Ishikawa (cell line): Measurements from ENCODE around the gene ALPP.

Experiments
- CEBPB ChIP-seq: IDR thresholded peaks from 2 replicates; pipeline ENCODE4 v1.6.1; 2012
- CREB1 ChIP-seq: IDR thresholded peaks from 2 replicates; pipeline ENCODE4 v1.6.1; 2012; ENCODE audit warnings: low read depth
- EGR1 ChIP-seq: IDR thresholded peaks from 2 replicates; pipeline ENCODE4 v1.6.1; 2012
- EP300 ChIP-seq: IDR thresholded peaks from 2 replicates; pipeline ENCODE4 v1.6.1; 2012; ENCODE audit warnings: borderline replicate concordance
- FOXM1 ChIP-seq: IDR thresholded peaks from 2 replicates; pipeline ENCODE4 v1.6.1; 2012; ENCODE audit warnings: low read depth, borderline replicate concordance
- NFIC ChIP-seq: IDR thresholded peaks from 2 replicates; pipeline ENCODE4 v1.6.1; 2012
- RAD21 ChIP-seq: IDR thresholded peaks from 2 replicates; pipeline ENCODE4 v1.6.1; 2012; ENCODE audit warnings: low read depth
- TAF1 ChIP-seq: IDR thresholded peaks from 2 replicates; pipeline ENCODE4 v1.6.1; 2012; ENCODE audit warnings: low read depth, mild to moderate bottlenecking
- TCF12 ChIP-seq: IDR thresholded peaks from 2 replicates; pipeline ENCODE4 v1.6.1; 2012; ENCODE audit warnings: low read depth
- TEAD4 ChIP-seq: IDR thresholded peaks from 2 replicates; pipeline ENCODE4 v1.6.1; 2012
- YY1 ChIP-seq: IDR thresholded peaks from 2 replicates; pipeline ENCODE4 v1.6.1; 2012; ENCODE audit warnings: low read depth
- ZBTB7A ChIP-seq: IDR thresholded peaks from 2 replicates; pipeline ENCODE4 v1.6.1; 2012; ENCODE audit warnings: low read depth
- TF ChIP-seq, protein P1 (sequence below): IDR thresholded peaks from 2 replicates; pipeline ENCODE4 v1.6.1; 2012; ENCODE audit warnings: low read depth, mild to moderate bottlenecking
- TF ChIP-seq, protein P2 (sequence below): IDR thresholded peaks from 2 replicates; pipeline ENCODE4 v1.6.1; 2012
- TF ChIP-seq, protein P3 (sequence below): IDR thresholded peaks from 2 replicates; pipeline ENCODE4 v1.6.1; 2012

Gene ALPP

DNA sequence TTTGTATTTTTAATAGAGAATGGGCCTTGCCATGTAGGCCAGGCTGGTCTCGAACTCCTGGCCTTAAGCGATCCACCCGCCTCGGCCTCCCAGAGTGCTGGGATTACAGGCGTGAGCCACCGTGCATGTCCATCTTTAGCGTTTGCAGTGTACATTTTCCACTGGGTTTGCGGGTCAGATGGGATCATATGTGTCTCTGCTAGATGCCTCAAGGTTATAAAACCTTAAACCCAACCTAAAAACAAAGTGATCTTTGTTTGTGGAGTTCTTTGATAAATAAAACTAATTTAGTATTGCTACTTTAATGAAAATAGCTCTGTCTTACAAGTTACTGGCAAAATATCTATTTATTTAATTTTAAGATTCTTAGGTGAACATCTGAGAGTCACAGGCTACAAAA lies 15.0 kb downstream of the ALPP start:
- TF ChIP-seq CREB1 (no peak), CEBPB (no peak), TEAD4 (no peak), EGR1 (no peak), YY1 (no peak), TAF1 (no peak), TCF12 (no peak), ZBTB7A (no peak), FOXM1 (no peak), EP300 (no peak), RAD21 (no peak), NFIC (no peak)
- TF ChIP-seq, protein P1, sequence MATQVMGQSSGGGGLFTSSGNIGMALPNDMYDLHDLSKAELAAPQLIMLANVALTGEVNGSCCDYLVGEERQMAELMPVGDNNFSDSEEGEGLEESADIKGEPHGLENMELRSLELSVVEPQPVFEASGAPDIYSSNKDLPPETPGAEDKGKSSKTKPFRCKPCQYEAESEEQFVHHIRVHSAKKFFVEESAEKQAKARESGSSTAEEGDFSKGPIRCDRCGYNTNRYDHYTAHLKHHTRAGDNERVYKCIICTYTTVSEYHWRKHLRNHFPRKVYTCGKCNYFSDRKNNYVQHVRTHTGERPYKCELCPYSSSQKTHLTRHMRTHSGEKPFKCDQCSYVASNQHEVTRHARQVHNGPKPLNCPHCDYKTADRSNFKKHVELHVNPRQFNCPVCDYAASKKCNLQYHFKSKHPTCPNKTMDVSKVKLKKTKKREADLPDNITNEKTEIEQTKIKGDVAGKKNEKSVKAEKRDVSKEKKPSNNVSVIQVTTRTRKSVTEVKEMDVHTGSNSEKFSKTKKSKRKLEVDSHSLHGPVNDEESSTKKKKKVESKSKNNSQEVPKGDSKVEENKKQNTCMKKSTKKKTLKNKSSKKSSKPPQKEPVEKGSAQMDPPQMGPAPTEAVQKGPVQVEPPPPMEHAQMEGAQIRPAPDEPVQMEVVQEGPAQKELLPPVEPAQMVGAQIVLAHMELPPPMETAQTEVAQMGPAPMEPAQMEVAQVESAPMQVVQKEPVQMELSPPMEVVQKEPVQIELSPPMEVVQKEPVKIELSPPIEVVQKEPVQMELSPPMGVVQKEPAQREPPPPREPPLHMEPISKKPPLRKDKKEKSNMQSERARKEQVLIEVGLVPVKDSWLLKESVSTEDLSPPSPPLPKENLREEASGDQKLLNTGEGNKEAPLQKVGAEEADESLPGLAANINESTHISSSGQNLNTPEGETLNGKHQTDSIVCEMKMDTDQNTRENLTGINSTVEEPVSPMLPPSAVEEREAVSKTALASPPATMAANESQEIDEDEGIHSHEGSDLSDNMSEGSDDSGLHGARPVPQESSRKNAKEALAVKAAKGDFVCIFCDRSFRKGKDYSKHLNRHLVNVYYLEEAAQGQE, result no peak
- TF ChIP-seq, protein P2, sequence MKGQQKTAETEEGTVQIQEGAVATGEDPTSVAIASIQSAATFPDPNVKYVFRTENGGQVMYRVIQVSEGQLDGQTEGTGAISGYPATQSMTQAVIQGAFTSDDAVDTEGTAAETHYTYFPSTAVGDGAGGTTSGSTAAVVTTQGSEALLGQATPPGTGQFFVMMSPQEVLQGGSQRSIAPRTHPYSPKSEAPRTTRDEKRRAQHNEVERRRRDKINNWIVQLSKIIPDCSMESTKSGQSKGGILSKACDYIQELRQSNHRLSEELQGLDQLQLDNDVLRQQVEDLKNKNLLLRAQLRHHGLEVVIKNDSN, result no peak
- TF ChIP-seq, protein P3, sequence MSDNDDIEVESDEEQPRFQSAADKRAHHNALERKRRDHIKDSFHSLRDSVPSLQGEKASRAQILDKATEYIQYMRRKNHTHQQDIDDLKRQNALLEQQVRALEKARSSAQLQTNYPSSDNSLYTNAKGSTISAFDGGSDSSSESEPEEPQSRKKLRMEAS, result no peak

DNA sequence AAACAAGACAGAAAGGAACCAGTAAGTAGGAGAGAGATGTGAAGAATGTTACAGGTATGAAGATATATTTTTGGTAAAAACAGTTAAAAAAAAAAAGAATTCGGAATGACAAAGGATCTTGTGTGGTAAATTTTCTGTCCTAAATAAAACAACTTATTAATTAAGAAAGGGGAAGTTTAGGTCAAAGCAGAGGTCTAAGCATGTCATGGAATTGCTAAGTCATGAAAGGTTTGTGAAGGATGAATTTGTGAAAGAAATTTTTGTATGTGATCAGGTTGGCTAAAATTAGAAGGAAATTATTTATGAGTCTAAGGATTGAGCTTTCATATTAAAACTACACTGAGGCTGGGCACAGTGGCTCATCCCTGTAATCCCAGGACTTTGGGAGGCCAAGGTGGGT lies 17.0 kb downstream of the ALPP start:
- TF ChIP-seq, protein P3, result no peak
- TF ChIP-seq, protein P2, result no peak
- TF ChIP-seq, protein P1, result no peak
- TF ChIP-seq TCF12, result no peak
- no peak for TF ChIP-seq TAF1
- no peak for TF ChIP-seq ZBTB7A
- no peak for TF ChIP-seq CEBPB
- no peak for TF ChIP-seq FOXM1
- no peak for TF ChIP-seq RAD21
- TF ChIP-seq TEAD4, result no peak
- TF ChIP-seq YY1, result no peak
- no peak for TF ChIP-seq NFIC
- TF ChIP-seq EP300, result no peak
- no peak for TF ChIP-seq CREB1
- no peak for TF ChIP-seq EGR1

DNA sequence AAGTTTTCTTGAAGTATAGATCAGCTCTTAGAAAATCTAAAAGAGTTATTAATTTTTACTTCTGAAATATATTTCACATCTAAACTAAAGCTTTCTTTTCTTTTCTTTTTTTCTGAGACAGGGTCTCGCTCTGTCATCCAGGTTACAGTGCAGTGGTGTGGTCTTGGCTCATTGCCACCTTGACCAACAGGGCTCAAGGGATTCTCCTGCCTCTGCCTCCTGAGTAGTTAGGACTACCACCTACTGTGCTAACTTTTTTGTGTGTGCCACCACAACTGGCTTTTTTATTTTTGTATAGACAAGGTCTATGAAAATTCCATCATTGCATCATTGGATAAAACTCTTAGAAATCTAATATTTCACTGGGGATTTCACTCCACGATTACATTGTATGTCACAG lies 18.1 kb downstream of the ALPP start:
- no peak for TF ChIP-seq EGR1
- TF ChIP-seq RAD21, result no peak
- TF ChIP-seq, protein P3, result no peak
- TF ChIP-seq, protein P1, result no peak

DNA sequence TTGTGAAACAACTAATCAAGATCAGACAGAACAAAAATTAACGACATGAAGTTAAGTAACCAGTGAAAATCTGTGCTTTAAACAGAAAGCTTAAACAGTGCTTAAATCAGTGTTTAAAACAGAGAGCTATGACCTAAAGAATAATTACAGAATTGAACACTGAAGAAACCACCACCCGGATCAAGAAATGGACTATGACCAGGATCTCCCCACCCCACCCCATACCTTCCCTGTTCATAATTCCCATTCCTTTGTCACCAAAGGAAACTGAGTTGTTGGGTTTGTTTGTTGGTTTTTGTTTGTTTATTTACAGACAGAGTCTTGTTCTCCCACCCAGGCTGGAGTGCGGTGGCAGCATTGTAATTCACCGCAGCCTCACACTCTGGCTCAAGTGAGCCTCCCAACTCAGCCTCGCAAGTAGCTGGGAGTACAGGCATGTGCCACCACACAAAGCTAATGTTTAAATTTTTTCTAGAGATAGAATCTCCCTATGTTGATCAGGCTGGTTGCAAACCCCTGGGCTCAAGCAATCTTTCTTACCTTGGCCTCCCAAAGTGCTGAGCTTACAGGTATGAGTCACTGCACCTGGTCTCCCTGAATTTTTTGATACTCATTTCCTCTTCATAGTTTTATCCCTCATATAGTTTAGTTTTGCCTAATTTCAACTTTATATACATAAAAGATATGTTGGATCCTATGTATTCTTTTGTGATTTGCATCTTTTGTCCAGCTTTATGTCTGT lies 19.9 kb downstream of the ALPP start:
- TF ChIP-seq FOXM1 (no peak), CREB1 (no peak), EP300 (no peak), NFIC (no peak), CEBPB (no peak), EGR1 (no peak), TAF1 (no peak), YY1 (no peak)
- TF ChIP-seq, protein P3, result no peak
- TF ChIP-seq, protein P2, result no peak
- TF ChIP-seq, protein P1, result no peak
